Spleen (tissue), 7 donors: Measurements from ENCODE around the gene MYO1F.

Experiments used
- CTCF ChIP-seq, 11 experiments: fragments of 200-600 bp in 7 of 11; fragments of 450-650 bp in 4 of 11; sonication (generic) in 4 of 11; IDR thresholded peaks in 8 of 11; conservative IDR thresholded peaks in 3 of 11; 1 replicate in 7 of 11; 2 replicates in 4 of 11; pipeline versions ENCODE4 v1.4.0 to v1.8.0; 2016 to 2021; ENCODE audit warnings: antibody characterized with exemption in 11 of 11, inconsistent platforms in 4 of 11, mild to moderate bottlenecking in 1 of 11
- POLR2A ChIP-seq, 3 donors: fragments of 450-650 bp; IDR thresholded peaks; one replicate each; pipeline ENCODE4 v1.5.1; 2017; ENCODE audit warnings: antibody characterized with exemption in 3 of 3, mild to moderate bottlenecking in 1 of 3
- POLR2AphosphoS5 ChIP-seq, 3 donors: sonication (generic); formaldehyde crosslinking; IDR thresholded peaks; one replicate each; pipeline ENCODE4 v1.5.1; 2017; ENCODE audit warnings: antibody characterized with exemption in 3 of 3
- donor health status: DM: no; HTN: no; CAD: no; lungs with moderate emphysema.
- donor health status: DM: no; HTN: no; CAD: no.
- donor health status: DM: no; HTN: no; CAD: no.

GRCh38 chr19:8532225-8532624 is 45.0 kb downstream of the MYO1F start:
- TF ChIP-seq CTCF (IDR thresholded peaks at IDR 0.05 in 8 of 11, conservative IDR thresholded peaks at IDR 0.05 in 3 of 11) (no peak), POLR2AphosphoS5 (IDR thresholded peaks at IDR 0.05) (no peak), POLR2A (IDR thresholded peaks at IDR 0.05) (no peak)
